Measurements from ENCODE around the gene XCL2. TPM values are rescaled to one million over a fixed set of nuclear protein-coding genes. Genes with fewer than 3 reads are reported as not detected.

XCL2 gene
- total RNA-seq, 1 experiment from 2014 or later, result not detected

Other genes starting within 250 kb of the XCL2 start
- not detected for gene XCL1, start 32.6 kb upstream of the XCL2 start, total RNA-seq (2021; ENCODE audit: unreplicated experiment)
- not detected for gene DPT, start 185.2 kb upstream of the XCL2 start, total RNA-seq (2021; ENCODE audit: unreplicated experiment)

Measured in Panc1 (cell line).